ENCODE data around the gene DAB2.
"Not testable (repeated sequence)": the region's sequence is repeated elsewhere in the genome, so short reads cannot be mapped to it uniquely, and the experiment has no call there.

DAB2 gene

GRCh38 chr5:39341896-39342295 lies 82.9 kb downstream of the DAB2 start:
- no peak overlapping the region for H2AFZ ChIP-seq (ENCODE audit: low read length)
- no peaks in the 10 kb centered on the region for H4K20me1 ChIP-seq (ENCODE audit: insufficient read depth, low read length)

GRCh38 chr5:39340506-39340905 lies 84.3 kb downstream of the DAB2 start:
- H3K9ac ChIP-seq (ENCODE audit: low read length): no peak overlapping the region
- H3K36me3 ChIP-seq (ENCODE audit: insufficient read depth, low read length): no peaks in the 10 kb centered on the region
- no peak overlapping the region for H3K4me2 ChIP-seq (ENCODE audit: low read length)
- no peaks in the 10 kb centered on the region for H3K79me2 ChIP-seq (ENCODE audit: insufficient read depth, low read length)
- no peak overlapping the region for H3K4me3 ChIP-seq (ENCODE audit: low read depth, low read length, poor library complexity, severe bottlenecking)
- no peaks in the 10 kb centered on the region for H3F3A ChIP-seq (ENCODE audit: insufficient read depth, low read length)
- no peak overlapping the region for H2AFZ ChIP-seq (ENCODE audit: low read length)
- TF ChIP-seq CTCF (IDR thresholded peaks at IDR 0.05; ENCODE audit: low read length): no peak
- TF ChIP-seq EZH2 (IDR thresholded peaks at IDR 0.05; ENCODE audit: borderline replicate concordance, low read length): no peak
- H4K20me1 ChIP-seq (ENCODE audit: insufficient read depth, low read length): no peaks in the 10 kb centered on the region
- H3K9me2 ChIP-seq (ENCODE audit: low read depth, low read length): no peaks in the 10 kb centered on the region
- H3K27ac ChIP-seq (ENCODE audit: low read depth, low read length, poor library complexity, severe bottlenecking): no peak overlapping the region
- no peaks in the 10 kb centered on the region for H3K4me1 ChIP-seq (ENCODE audit: insufficient read depth, low read length, severe bottlenecking)
- no peaks in the 10 kb centered on the region for H3K27me3 ChIP-seq (ENCODE audit: insufficient read depth, low read length)
- H3K9me3 ChIP-seq (ENCODE audit: low read length): no peaks in the 10 kb centered on the region

More at GRCh38 chr5:39341896-39342295, 82.9 kb downstream of the DAB2 start:
- no peak for TF ChIP-seq EZH2 (IDR thresholded peaks at IDR 0.05; ENCODE audit: borderline replicate concordance, low read length)
- no peak for TF ChIP-seq CTCF (IDR thresholded peaks at IDR 0.05; ENCODE audit: low read length)
- no peaks in the 10 kb centered on the region for H3K4me1 ChIP-seq (ENCODE audit: insufficient read depth, low read length, severe bottlenecking)
- no peak overlapping the region for H3K9ac ChIP-seq (ENCODE audit: low read length)
- H3K9me2 ChIP-seq (ENCODE audit: low read depth, low read length): no peaks in the 10 kb centered on the region
- H3K36me3 ChIP-seq (ENCODE audit: insufficient read depth, low read length): no peaks in the 10 kb centered on the region
- H3K4me3 ChIP-seq (ENCODE audit: low read depth, low read length, poor library complexity, severe bottlenecking): no peak overlapping the region
- no peak overlapping the region for H3K4me2 ChIP-seq (ENCODE audit: low read length)
- no peaks in the 10 kb centered on the region for H3K27me3 ChIP-seq (ENCODE audit: insufficient read depth, low read length)
- H3K79me2 ChIP-seq (ENCODE audit: insufficient read depth, low read length): no peaks in the 10 kb centered on the region
- H3F3A ChIP-seq (ENCODE audit: insufficient read depth, low read length): no peaks in the 10 kb centered on the region
- no peaks in the 10 kb centered on the region for H3K9me3 ChIP-seq (ENCODE audit: low read length)
- no peak overlapping the region for H3K27ac ChIP-seq (ENCODE audit: low read depth, low read length, poor library complexity, severe bottlenecking)

- no peaks in the 10 kb centered on the region for H3F3A ChIP-seq (ENCODE audit: insufficient read depth, low read length)
- no peak overlapping the region for H3K4me3 ChIP-seq (ENCODE audit: low read depth, low read length, poor library complexity, severe bottlenecking)
- no peak overlapping the region for H2AFZ ChIP-seq (ENCODE audit: low read length)
- H3K36me3 ChIP-seq (ENCODE audit: insufficient read depth, low read length): no peaks in the 10 kb centered on the region
- H3K9me3 ChIP-seq (ENCODE audit: low read length): no peaks in the 10 kb centered on the region
- no peak overlapping the region for H3K27ac ChIP-seq (ENCODE audit: low read depth, low read length, poor library complexity, severe bottlenecking)
- H3K9me2 ChIP-seq (ENCODE audit: low read depth, low read length): no peaks in the 10 kb centered on the region
- no peak for TF ChIP-seq EZH2 (IDR thresholded peaks at IDR 0.05; ENCODE audit: borderline replicate concordance, low read length)
- no peak for TF ChIP-seq CTCF (IDR thresholded peaks at IDR 0.05; ENCODE audit: low read length)
- no peak overlapping the region for H3K9ac ChIP-seq (ENCODE audit: low read length)
- no peaks in the 10 kb centered on the region for H4K20me1 ChIP-seq (ENCODE audit: insufficient read depth, low read length)
- H3K27me3 ChIP-seq (ENCODE audit: insufficient read depth, low read length): no peaks in the 10 kb centered on the region
- no peak overlapping the region for H3K4me2 ChIP-seq (ENCODE audit: low read length)
- no peaks in the 10 kb centered on the region for H3K4me1 ChIP-seq (ENCODE audit: insufficient read depth, low read length, severe bottlenecking)
- no peaks in the 10 kb centered on the region for H3K79me2 ChIP-seq (ENCODE audit: insufficient read depth, low read length)
Measured at GRCh38 chr5:39337252-39337915, 87.4 kb downstream of the DAB2 start.

- not testable (repeated sequence) for H3K79me2 ChIP-seq (ENCODE audit: insufficient read depth, low read length); H3F3A ChIP-seq (ENCODE audit: insufficient read depth, low read length); H3K9ac ChIP-seq (ENCODE audit: low read length); H3K4me2 ChIP-seq (ENCODE audit: low read length); H3K36me3 ChIP-seq (ENCODE audit: insufficient read depth, low read length); H3K9me2 ChIP-seq (ENCODE audit: low read depth, low read length); H3K27ac ChIP-seq (ENCODE audit: low read depth, low read length, poor library complexity, severe bottlenecking); H3K27me3 ChIP-seq (ENCODE audit: insufficient read depth, low read length); H3K4me3 ChIP-seq (ENCODE audit: low read depth, low read length, poor library complexity, severe bottlenecking); H2AFZ ChIP-seq (ENCODE audit: low read length); H4K20me1 ChIP-seq (ENCODE audit: insufficient read depth, low read length); H3K9me3 ChIP-seq (ENCODE audit: low read length); H3K4me1 ChIP-seq (ENCODE audit: insufficient read depth, low read length, severe bottlenecking)
Measured at GRCh38 chr5:39334296-39334695, 90.5 kb downstream of the DAB2 start.
